HG03095 (cell line): ENCODE measurements around the gene OSBP2.

Experiments used
- ATAC-seq: cut with Tn5 transposase; IDR thresholded peaks from one replicate; pipeline ENCODE4 v1.9.1; 2021; ENCODE audit warnings: moderate library complexity; ENCODE audit not compliant: unreplicated experiment

Gene OSBP2

DNA sequence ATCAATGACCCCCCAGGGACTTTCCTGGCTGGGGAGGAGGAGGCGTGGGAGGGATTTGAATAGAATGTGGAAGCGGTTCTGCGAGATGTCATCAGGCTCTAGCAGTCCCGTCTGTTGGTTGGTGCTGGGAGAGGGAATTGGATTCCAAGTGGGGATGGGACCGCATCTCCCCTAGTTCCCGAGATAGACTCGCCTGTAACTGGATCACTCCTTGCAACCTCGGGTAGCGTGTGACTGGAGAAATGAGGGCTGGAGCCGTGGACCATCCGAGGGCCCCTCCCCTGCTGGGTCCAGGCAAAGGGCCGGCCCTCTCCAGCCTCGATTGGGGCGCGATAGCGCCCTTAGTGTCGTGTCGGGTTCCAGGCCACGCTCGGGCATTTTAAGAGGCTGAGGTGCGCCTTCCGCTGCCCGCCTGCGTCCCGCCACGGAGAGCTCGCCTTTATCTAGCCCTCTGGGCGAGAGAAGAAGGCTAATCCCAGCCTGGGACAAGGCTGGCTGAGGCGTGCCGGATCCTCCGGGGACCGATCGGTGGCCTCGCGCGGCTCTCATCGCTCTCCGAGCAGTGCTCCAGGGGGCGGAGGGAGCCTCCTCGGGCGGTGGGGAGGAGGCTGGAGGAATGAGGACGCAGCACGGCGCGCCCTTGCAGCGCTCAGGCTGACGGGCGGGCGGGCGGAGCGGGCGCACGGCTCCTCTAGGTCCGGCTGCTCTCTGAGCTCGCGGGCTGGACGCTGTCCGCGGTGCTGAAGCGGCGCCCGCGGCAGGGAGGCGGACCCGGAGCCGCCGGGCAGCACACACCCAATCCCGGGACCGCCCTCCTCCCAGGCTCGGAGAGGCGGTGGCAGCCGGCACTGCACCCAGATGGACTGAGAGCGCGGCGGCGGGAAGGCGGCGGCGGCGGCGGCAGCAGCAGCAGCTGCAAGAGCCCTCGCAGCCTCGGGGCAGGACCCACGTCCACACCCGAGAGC, 107.8 kb downstream of the OSBP2 start:
- ATAC-seq: no peak

DNA sequence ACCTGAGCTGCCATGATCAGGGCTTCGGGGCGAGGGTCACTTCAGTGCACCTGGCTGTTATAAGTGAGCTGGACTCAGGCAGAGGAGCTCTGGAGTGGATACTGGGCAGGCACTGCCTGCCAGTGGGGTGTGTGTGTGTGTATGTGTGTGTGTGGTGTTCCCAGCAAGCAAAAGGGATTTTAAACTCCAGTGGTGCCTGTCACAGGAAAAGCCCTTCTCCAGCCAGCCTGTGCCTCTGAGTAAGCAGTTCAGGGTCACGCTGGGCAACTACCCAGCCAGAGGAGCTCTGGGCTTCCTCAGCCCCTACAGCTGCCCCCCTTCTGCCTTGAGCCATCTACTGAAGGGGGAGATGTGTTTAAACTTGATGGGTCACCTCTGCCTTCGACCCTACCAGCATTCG, 109.0 kb downstream of the OSBP2 start:
- ATAC-seq: no peak

DNA sequence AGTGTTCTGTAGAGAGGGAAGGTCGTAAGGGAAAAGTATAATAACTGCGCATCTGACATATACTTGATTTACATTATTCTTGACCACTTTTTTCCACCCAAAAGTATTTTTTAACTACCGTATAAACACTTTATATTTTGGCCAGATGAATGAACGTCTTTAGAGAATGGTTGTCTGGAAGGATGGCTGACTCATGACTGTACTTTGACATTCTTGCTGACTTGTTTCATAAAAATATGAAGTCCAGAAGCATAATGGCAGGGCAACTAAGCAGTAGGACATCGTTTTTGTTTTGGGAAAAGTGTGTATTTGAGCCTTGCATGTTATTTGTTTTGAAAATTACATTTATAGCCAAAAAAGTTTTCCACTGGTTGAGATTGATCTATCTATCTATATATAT, 110.0 kb downstream of the OSBP2 start:
- ATAC-seq: no peak

DNA sequence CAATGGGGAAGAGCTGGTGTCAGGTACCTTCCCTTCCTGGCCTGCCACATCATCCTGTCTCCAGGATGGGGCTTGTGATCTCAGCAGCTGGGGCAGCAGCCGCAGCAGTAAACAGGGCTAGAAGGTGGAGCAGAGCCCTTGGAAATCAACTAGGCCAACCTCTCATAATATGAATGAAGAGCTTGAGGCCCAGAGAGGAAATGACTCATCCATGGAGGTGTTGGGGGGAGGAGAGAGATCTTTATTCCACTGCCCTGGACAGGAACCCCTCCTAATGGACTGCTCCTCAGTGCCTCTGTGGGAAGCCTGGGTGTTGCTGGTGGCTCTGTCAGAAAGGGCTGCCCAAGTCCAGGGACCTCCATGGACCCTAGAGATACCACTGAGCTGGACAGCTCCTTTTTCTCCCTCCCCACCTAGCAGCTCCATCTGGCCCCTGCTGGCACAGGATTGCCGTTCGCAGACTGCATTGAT, 111.8 kb downstream of the OSBP2 start:
- ATAC-seq: no peak

DNA sequence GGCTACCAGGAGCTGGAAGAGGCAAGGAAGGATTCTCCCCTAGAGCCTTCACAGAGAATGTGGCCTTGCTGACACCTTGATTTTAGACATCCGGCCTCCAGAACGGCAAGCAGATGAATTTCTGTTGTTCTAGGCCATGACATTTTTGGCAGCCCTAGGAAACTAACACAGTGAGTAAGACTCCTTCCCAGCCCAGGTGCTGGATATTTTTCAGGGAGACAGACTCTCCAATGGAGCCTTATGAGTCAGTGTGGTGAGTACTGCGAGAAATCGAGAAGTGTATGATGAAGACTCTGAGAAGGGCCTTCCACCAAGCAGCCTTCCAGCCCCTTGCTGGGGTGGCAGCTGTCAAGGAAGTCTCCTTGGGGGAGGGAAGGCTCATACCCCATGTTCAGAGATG, 114.4 kb downstream of the OSBP2 start:
- ATAC-seq: no peak

DNA sequence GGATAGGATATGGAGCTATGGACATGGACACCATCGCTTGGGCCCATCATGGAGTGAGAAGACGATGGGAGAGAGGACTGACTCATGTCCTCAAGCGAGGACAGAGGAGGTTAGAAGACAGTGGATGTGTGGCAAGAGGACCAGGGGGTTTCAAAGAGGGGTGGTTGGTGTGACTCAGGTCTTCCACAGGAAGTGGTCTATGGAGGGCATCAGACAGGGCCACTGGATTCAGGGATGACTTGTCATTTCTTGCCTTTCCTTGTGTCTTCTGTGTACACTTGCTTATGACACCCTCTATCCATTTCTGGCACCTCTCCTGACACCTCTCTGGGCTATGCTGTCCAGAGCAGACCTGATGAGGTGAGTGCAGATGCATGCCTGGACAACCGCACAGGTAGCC, 115.4 kb downstream of the OSBP2 start:
- no peak for ATAC-seq

DNA sequence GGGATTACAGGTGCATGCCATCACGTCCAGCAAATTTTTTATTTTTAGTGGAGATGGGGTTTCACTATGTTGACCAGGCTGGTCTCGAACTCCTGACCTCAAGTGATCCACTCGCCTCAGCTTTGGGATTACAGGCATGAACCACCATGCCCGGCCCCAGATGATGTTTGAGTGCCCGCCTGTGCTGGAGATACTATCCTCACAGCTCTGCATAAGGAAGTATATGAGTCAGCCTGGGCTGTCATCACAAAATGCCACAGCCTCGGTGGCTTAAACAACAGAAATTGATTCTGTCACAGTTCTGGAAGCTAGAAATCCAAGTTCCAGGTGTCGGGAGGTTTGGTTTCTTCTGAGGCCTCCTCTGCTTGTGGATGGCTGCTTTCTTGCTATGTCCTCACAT, 119.3 kb downstream of the OSBP2 start:
- ATAC-seq: no peak

DNA sequence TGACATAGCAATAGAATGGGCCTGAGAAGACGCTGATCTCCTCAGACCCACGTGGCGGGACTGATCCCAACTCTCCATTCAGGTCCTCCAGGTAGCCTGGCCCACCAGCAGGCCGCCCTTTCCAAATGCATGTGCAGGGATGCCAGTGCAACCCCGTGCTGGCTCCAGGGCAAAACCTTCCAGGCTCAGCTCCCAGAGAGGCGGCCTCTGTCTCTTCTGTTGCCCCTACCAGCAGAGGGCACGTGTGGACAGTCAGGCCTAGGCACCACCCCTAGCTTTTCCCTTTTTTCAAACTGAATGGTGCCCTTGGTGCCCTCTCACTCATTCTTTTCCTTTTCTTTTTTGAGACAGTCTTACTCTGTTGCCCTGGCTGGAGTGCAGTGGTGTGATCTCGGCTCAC, 121.7 kb downstream of the OSBP2 start:
- no peak for ATAC-seq

DNA sequence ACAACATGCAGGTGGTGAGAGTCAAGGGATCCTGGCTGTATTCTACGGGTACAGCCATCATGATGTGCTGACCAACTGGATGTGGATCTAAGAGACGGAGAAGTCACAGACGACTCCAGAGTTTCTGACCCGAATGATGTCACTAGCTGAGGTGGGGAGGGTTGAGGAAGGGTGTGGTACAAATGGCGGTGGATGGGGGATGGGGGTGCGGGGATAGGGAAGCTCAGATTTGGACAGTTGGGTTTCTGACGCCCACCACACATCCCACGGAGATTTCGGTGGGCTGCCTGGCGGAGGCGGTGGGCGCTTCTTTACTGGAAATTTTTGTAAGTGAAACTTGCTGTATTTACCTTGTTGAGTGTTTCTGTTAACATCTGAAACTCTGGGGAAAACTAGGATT, 126.7 kb downstream of the OSBP2 start:
- ATAC-seq: no peak

DNA sequence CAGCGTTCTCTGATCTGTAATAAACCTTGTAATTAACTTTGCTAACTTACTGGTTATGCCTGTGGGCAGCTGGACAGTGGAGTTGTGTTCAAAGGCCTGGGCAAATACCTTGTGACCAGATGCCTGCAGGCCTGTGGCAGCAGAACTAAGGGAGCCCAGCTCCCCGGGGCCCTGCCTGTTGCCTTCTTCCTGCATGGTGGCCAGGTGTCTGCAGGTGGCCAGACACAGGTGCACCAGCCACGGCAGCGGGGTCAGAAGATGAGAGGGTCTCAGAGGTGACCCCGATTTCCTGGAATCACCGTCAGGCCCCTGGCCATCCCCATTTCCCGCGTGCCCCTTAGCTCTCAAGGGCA, 127.2 kb downstream of the OSBP2 start:
- no peak for ATAC-seq

DNA sequence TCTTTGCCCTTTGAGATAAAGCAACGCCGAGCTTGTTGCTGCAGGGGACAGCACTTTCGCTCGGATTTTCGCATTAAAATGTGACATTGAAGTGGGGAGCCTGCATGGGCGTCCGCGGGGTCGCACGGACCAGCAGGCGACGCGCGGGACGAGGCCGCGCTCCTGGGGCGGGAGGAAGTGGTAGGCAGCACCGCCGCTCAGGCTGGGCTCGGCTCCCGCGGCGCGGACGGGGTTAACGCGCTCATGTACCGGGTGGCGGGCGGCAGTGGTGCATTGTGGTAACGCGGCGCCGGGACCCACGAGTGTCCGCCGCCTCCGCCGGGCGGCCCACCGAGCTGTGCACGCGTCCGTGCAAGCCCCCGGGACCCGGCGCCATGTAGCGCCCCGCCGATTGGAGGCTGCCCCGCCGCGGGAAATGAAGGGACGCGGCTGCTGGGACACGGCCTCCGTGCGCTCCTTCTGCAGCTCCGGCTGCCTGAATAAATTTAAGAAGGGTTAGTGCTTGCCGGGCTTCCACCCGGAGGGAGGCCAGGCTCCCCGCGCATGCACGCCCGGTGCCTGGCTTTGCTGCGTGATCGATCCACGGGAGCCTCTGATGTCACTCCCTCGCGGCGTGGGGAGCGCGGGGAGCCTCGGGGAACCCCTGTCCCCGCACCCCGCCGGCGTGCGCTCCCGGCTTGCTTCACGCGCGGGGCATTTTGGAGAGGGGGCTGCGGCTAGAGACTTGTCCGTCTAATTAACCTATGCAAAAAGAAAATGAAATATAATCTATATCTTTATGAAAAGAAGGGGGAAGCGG, 127.7 kb downstream of the OSBP2 start:
- ATAC-seq: no peak

DNA sequence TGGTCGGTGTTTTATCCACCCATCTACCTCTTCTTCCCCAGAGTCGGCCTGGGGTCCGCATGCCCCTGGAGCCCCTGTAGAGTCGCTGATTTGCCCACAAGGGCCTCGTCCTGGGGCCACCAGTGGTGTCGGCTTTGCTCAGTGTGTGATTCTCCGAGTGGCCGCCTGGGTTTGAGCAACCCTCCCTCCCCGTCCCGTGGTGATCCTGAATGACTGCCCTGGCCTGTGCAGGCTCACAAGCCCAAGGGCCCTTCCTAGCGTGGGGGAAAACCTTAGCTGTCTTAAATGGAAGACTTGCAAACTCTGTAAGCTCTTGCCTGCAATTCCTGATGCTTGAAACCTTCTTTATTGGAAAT, 128.3 kb downstream of the OSBP2 start:
- no peak for ATAC-seq

DNA sequence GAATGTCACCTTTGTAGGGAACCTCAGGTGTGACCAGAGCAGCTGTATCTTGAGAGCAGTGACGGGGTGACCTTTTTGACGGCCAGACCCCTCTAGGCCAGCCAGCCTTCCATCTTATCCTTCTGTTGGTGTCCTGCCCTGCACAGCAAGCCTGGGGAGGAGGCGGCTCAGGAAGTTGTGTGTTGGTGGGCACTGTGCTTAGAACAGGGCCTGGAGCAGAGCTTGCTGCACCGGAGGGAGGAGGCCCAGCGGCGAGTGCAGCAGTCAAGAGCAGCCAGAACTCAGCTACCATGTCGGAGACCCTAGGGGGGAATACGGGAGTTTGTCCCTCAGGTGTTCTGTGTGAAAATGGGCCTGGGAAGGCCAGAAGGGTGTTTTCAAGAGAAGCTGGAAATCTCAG, 129.4 kb downstream of the OSBP2 start:
- no peak for ATAC-seq

DNA sequence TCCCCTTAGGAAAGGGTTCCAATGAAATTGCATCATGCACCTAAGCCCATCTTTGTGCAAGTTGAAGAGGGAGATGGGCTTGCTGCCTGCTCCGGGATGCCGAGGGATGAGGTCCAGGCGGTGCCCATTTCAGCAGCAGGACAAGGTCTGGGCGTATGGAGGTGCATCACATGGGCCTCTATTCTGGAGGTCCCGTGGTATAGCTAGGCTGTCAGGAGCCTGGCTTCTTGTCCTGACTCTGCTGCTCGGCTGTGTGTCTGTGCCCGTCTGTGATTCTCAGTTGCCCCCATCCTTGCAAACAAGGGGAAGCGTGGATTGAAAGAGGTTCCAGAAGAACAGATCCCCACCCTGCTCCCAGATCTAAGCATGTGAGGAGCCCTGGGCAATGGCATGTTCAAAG, 130.0 kb downstream of the OSBP2 start:
- no peak for ATAC-seq

DNA sequence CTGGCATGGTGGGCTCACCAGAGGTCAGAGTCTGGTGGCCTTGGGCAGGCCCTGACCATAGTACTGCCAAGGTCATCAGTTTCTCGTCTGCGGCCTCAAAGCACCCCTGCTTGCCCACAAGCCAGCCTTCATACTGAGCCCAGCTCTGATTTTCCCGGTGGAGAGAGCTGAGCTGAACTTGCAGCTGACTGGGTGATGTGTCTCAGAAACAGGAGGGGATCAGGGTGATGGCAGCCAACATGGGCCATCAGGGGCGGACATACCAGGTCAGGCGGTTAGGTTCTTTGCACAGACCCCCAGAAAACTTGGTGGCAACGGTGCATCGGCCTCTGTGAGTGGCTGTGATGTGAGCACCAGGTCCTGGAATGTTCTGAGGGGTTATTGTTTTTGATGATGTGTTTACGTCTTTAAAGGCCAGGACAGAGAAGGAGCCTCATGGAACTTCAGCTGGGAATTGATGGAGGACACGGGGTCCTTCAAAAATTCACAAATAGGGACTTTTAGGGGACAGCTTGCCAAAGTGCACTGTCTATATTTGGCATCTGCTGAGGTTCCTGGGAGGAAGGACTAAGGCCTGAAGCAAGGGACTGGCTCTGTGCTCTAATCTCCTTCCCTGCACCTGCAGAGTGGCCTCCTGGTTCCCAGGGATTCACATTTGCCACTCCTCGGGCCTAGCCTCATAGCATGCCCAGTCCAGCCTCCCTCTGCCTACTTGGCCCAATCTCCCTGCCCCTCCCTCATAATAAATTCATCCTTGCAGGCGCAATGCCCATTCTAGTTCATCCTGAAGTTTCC, 131.2 kb downstream of the OSBP2 start:
- no peak for ATAC-seq

DNA sequence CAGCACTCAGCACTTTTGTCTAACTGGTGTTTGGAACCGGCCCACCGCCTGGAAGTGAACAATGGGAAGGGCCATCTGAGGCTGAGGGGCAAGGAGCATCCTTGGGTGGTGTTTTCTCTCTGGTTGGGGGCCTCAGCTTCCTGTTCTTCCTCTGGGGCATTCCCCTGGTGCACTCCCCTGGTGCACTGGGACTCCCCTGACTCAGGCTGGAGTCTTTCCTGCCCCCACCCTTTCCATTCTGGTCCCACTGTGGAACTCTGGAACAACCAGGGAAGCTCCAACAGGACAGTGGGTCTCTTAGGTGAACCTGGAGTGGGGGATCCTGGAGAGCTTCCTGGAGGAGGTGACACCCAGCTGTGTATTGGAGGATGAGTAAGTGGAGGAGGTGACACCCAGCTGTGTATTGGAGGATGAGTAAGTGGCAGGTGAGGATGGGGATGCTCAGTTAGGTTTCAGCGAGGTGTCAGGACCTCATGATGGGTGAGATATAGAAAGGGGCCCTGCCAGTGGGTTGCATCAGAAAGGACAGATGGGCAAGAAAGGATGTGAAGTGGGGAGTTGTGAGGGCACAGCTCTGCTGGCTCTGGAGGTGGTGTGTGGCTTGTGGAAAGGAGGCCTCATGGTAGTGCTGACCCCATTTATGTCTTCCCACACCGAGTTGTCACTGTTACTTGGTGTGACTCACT, 132.1 kb downstream of the OSBP2 start:
- no peak for ATAC-seq

DNA sequence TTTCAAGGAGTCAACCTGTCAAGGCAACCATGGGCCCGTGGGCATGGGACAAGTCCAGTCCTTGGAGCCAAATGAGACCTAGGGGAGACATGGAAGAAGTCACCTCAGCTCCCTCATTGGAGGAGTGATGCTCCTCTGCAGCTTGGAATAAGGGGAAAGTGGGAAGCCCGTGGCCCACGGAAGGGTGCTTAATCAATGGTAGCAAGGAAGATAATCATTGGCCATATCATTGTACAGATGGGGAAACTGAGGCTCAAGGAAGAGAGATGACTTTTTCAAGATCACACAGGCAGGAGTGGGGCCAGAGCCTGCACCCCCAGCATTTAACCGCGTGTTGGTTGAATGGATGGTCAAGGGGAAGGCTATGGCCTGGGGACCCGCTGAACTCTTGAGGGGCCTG, 133.0 kb downstream of the OSBP2 start:
- ATAC-seq: no peak

DNA sequence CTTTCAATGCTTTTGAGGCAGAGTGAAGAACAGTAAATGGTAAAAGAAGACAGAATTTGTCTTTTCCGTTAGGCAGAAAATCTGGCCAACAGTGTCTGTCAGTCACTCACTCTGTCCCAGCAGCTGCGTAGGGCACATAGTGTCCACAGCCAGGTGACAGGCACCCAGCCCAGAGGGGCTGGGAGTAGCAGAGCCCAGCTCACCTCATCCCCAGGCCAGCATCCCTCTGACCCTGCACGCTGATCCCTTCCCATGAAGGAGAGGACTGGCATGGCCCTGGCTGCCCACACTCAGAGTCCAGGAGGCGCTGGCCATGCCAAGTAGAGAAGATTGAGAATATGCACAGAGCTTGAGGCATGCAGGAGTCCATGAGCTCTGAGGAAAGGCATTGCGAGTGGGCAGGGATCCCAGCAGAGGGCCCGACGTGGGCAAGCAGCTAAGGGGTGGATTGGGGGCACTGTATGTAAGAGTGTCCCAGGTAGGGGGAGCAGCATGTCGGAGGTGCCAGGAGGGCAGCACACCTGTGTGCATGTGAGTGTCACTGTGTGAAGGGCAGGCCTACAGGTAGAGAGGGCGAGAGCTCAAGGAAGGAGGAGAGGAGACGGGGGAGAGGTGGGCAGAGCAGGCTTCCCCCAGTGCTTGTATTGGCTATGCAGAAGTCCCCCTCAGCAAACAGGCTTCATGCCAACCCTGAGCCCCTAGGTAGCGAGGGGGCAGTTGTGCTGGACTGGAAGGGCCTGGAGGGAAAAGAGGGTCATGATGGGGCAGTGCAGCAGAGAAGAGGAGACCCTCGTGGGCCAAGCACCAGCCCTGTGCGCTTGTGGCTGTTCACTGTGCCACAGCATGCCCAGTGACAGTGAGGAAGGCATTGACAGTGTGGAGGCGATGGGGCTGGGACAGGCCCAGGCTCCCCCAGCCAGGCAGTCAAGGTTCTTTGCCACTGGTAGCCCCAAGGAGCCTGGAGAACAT, 133.8 kb downstream of the OSBP2 start:
- no peak for ATAC-seq

DNA sequence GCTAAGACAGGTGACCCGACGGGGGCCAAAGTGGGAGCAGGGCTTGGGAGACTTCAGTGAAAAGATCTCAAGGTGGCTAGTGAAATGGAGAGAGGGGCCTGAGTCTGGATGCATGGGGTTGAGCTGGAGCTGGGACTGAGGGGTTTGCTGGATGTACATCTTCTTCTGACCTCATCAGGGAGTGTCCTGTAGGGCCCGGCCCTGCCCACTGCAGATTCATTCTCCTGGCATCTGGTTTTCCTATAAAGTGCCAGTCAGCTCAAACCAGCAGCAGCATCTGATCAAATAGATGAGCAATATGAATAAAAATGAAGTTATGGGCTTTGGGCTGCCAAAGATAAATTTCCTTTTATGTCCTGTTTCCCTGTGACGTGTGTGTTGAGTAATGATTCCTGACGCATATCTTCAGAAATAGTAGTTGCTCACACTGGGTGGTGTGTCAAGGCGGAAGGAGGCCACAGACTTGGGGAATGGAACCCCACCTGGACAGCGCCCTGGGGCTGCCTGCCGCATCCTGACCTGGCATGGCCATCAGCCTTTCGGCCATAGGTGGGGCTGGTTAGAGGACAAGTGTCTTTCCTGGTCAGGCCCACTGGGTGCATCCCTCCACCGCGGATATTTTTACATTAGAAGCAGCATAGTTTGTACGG, 135.4 kb downstream of the OSBP2 start:
- ATAC-seq: no peak
